ENCODE data around the gene IL17A.

Gene IL17A

DNA sequence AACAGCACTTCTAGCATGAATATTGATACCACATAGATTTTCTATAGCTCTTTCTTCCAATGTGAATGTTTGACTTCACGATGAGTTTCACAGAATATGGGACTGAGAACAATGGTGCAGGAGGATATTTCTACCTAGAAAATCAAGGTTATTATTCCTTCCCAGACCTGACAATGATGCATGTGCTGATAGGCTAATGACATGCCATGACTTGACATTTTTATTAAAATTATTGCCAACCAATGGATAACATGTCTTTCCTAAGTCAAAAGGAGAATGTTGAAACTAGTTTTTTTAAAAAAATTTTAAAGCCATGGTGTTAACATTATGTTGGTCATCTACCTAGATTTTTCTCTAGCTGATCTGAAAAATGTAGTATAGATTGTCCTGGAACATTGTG lies 923 bp downstream of the IL17A start:
- Histone ChIP-seq H2AFZ (ENCODE audit: low read depth, low read length) (no peak overlapping the region), H3K36me3 (ENCODE audit: insufficient read depth, low read length) (no peaks in the 10 kb centered on the region), H3K9me3 (ENCODE audit: insufficient read depth, low read length, severe bottlenecking) (no peaks in the 10 kb centered on the region), H3K27ac (ENCODE audit: low read length) (no peak overlapping the region), H3K4me1 (ENCODE audit: insufficient read depth, low read length) (no peaks in the 10 kb centered on the region), H3K4me3 (ENCODE audit: low read depth in 1 of 2, low read length in 2 of 2) (no peak overlapping the region), H3K9ac (ENCODE audit: low read depth, low read length) (no peak overlapping the region), H4K20me1 (ENCODE audit: insufficient read depth, low read length) (no peaks in the 10 kb centered on the region), H3K79me2 (ENCODE audit: insufficient read depth, low read length) (no peaks in the 10 kb centered on the region), H3K27me3 (ENCODE audit: insufficient read depth, low read length, poor library complexity) (no peaks in the 10 kb centered on the region), H3K4me2 (ENCODE audit: insufficient read depth, low read length) (no peak overlapping the region)
- no peak for DNase-seq
- TF ChIP-seq, protein P1, sequence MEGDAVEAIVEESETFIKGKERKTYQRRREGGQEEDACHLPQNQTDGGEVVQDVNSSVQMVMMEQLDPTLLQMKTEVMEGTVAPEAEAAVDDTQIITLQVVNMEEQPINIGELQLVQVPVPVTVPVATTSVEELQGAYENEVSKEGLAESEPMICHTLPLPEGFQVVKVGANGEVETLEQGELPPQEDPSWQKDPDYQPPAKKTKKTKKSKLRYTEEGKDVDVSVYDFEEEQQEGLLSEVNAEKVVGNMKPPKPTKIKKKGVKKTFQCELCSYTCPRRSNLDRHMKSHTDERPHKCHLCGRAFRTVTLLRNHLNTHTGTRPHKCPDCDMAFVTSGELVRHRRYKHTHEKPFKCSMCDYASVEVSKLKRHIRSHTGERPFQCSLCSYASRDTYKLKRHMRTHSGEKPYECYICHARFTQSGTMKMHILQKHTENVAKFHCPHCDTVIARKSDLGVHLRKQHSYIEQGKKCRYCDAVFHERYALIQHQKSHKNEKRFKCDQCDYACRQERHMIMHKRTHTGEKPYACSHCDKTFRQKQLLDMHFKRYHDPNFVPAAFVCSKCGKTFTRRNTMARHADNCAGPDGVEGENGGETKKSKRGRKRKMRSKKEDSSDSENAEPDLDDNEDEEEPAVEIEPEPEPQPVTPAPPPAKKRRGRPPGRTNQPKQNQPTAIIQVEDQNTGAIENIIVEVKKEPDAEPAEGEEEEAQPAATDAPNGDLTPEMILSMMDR (IDR thresholded peaks at IDR 0.05; ENCODE audit: borderline replicate concordance, extremely low read depth, low read length, poor library complexity, severe bottlenecking) = no peak
- no peak for TF ChIP-seq EZH2 (IDR thresholded peaks at IDR 0.05; ENCODE audit: borderline replicate concordance, low read depth, low read length, severe bottlenecking)
- ATAC-seq (ENCODE audit: insufficient read depth, low read depth) = no peak

DNA sequence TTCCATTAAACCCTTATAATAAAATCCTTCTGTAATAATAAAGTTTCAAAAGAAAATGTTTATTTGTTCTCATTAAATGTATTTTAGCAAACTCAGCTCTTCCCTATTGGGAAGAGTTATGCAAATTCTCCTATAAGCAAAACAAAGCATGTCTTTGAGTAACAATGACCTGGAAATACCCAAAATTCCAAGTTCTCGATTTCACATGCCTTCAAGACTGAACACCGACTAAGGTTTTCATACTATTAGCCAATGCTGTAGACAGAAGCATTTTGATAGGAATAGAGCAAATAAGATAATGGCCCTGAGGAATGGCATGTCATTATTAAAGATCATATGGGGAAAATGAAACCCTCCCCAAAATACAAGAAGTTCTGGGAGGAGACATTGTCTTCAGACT lies 3.8 kb downstream of the IL17A start:
- H3K9ac ChIP-seq (ENCODE audit: low read depth, low read length) = no peak overlapping the region
- H3K27ac ChIP-seq (ENCODE audit: low read length) = no peak overlapping the region
- H3K27me3 ChIP-seq (ENCODE audit: insufficient read depth, low read length, poor library complexity) = no peaks in the 10 kb centered on the region
- TF ChIP-seq EZH2 (IDR thresholded peaks at IDR 0.05; ENCODE audit: borderline replicate concordance, low read depth, low read length, severe bottlenecking) = no peak
- TF ChIP-seq, protein P1 (IDR thresholded peaks at IDR 0.05; ENCODE audit: borderline replicate concordance, extremely low read depth, low read length, poor library complexity, severe bottlenecking) = no peak
- no peaks in the 10 kb centered on the region for H3K79me2 ChIP-seq (ENCODE audit: insufficient read depth, low read length)
- no peak for DNase-seq
- no peaks in the 10 kb centered on the region for H3K4me1 ChIP-seq (ENCODE audit: insufficient read depth, low read length)
- no peak overlapping the region for H3K4me3 ChIP-seq (ENCODE audit: low read depth in 1 of 2, low read length in 2 of 2)
- no peak for ATAC-seq (ENCODE audit: insufficient read depth, low read depth)
- H3K9me3 ChIP-seq (ENCODE audit: insufficient read depth, low read length, severe bottlenecking) = no peaks in the 10 kb centered on the region
- no peak overlapping the region for H2AFZ ChIP-seq (ENCODE audit: low read depth, low read length)
- H3K36me3 ChIP-seq (ENCODE audit: insufficient read depth, low read length) = no peaks in the 10 kb centered on the region
- no peak overlapping the region for H3K4me2 ChIP-seq (ENCODE audit: insufficient read depth, low read length)
- no peaks in the 10 kb centered on the region for H4K20me1 ChIP-seq (ENCODE audit: insufficient read depth, low read length)

DNA sequence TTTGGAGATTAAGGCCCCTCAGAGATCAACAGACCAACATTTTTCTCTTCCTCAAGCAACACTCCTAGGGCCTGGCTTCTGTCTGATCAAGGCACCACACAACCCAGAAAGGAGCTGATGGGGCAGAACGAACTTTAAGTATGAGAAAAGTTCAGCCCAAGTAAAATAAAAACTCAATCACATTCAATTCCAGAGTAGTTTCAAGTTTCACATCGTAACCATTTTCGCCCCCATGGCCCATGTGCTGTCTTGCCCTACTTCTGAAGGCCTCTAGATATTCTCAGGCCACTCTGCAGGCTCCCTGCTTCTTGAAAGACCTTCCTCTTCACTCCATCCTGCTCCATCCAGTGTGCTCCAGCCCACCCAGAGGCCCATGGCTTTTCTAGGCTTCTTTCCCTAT lies 4.2 kb downstream of the IL17A start:
- H3K9me3 ChIP-seq (ENCODE audit: insufficient read depth, low read length, severe bottlenecking) = no peaks in the 10 kb centered on the region
- ATAC-seq (ENCODE audit: insufficient read depth, low read depth) = no peak
- H3K4me2 ChIP-seq (ENCODE audit: insufficient read depth, low read length) = no peak overlapping the region
- H2AFZ ChIP-seq (ENCODE audit: low read depth, low read length) = no peak overlapping the region
- no peaks in the 10 kb centered on the region for H3K27me3 ChIP-seq (ENCODE audit: insufficient read depth, low read length, poor library complexity)
- no peaks in the 10 kb centered on the region for H3K79me2 ChIP-seq (ENCODE audit: insufficient read depth, low read length)
- DNase-seq = no peak
- H3K36me3 ChIP-seq (ENCODE audit: insufficient read depth, low read length) = no peaks in the 10 kb centered on the region
- H3K4me1 ChIP-seq (ENCODE audit: insufficient read depth, low read length) = no peaks in the 10 kb centered on the region
- no peak overlapping the region for H3K4me3 ChIP-seq (ENCODE audit: low read depth in 1 of 2, low read length in 2 of 2)
- no peak overlapping the region for H3K9ac ChIP-seq (ENCODE audit: low read depth, low read length)
- H3K27ac ChIP-seq (ENCODE audit: low read length) = no peak overlapping the region
- TF ChIP-seq, protein P1 (IDR thresholded peaks at IDR 0.05; ENCODE audit: borderline replicate concordance, extremely low read depth, low read length, poor library complexity, severe bottlenecking) = no peak
- TF ChIP-seq EZH2 (IDR thresholded peaks at IDR 0.05; ENCODE audit: borderline replicate concordance, low read depth, low read length, severe bottlenecking) = no peak
- H4K20me1 ChIP-seq (ENCODE audit: insufficient read depth, low read length) = no peaks in the 10 kb centered on the region

DNA sequence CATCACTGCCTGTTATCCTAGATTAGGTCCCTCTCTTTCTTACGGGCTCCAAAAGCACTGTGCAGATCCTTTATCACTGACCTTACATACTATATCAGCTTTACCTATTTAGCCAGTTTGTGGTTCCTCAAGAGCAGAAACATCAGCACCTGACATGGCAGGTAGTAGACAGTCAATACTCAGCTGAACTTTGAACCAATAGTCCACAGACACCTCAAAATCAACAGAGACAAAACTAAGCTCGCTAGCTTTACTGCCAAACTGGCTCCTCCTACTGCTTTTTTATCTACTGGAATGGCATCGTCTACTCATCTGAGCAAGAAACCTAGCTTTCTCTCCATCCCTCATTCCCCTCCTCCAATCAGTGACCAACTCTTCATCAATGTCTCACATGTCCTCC lies 5.6 kb downstream of the IL17A start:
- H3K4me3 ChIP-seq (ENCODE audit: low read depth in 1 of 2, low read length in 2 of 2) = no peak overlapping the region
- no peaks in the 10 kb centered on the region for H3K9me3 ChIP-seq (ENCODE audit: insufficient read depth, low read length, severe bottlenecking)
- no peaks in the 10 kb centered on the region for H3K79me2 ChIP-seq (ENCODE audit: insufficient read depth, low read length)
- H3K4me1 ChIP-seq (ENCODE audit: insufficient read depth, low read length) = no peaks in the 10 kb centered on the region
- no peak overlapping the region for H3K27ac ChIP-seq (ENCODE audit: low read length)
- no peaks in the 10 kb centered on the region for H4K20me1 ChIP-seq (ENCODE audit: insufficient read depth, low read length)
- no peak for DNase-seq
- TF ChIP-seq, protein P1 (IDR thresholded peaks at IDR 0.05; ENCODE audit: borderline replicate concordance, extremely low read depth, low read length, poor library complexity, severe bottlenecking) = no peak
- no peak for TF ChIP-seq EZH2 (IDR thresholded peaks at IDR 0.05; ENCODE audit: borderline replicate concordance, low read depth, low read length, severe bottlenecking)
- no peak overlapping the region for H3K4me2 ChIP-seq (ENCODE audit: insufficient read depth, low read length)
- H2AFZ ChIP-seq (ENCODE audit: low read depth, low read length) = no peak overlapping the region
- ATAC-seq (ENCODE audit: insufficient read depth, low read depth) = no peak
- no peak overlapping the region for H3K9ac ChIP-seq (ENCODE audit: low read depth, low read length)
- H3K27me3 ChIP-seq (ENCODE audit: insufficient read depth, low read length, poor library complexity) = no peaks in the 10 kb centered on the region
- no peaks in the 10 kb centered on the region for H3K36me3 ChIP-seq (ENCODE audit: insufficient read depth, low read length)
